Lung microvascular endothelial cell (primary cell): ENCODE results near the gene COL20A1. TPM values are rescaled to one million over a fixed set of nuclear protein-coding genes. Genes with fewer than 3 reads are reported as not detected.

Experiments used
- DNase-seq, 2 donors: peaks; one replicate each; pipeline versions ENCODE4 v3.0.0 to v3.0.0-alpha.2; 2010; ENCODE audit warnings: low read depth in 2 of 2
- total RNA-seq: library from RNA; depleted of rRNA; stranded (reverse); fragments of >200 nt; gene quantifications from 2 replicates; pipeline ENCODE4 v1.2.1, GENCODE V29; 2014

COL20A1 gene
- total RNA-seq, 1 donor from 2014 or later, result 0.20 TPM

- DNase-seq, result no peak
Observed at GRCh38 chr20:63307538-63308217, 14.7 kb downstream of the COL20A1 start.

GRCh38 chr20:63308218-63308911, 15.4 kb downstream of the COL20A1 start:
- no peak for DNase-seq

GRCh38 chr20:63309261-63310071, 16.5 kb downstream of the COL20A1 start:
- peak; percentile 41 to 70 for DNase-seq

- no peak for DNase-seq
Observed at GRCh38 chr20:63310265-63310991, 17.4 kb downstream of the COL20A1 start.

- no peak for DNase-seq
Observed at GRCh38 chr20:63311186-63311832, 18.3 kb downstream of the COL20A1 start.

- no peak for DNase-seq
Observed at GRCh38 chr20:63311833-63312243, 18.9 kb downstream of the COL20A1 start.

GRCh38 chr20:63312273-63312672, 19.3 kb downstream of the COL20A1 start:
- no peak for DNase-seq

GRCh38 chr20:63312690-63313348, 19.8 kb downstream of the COL20A1 start:
- DNase-seq, result no peak

GRCh38 chr20:63313349-63314014, 20.5 kb downstream of the COL20A1 start:
- no peak for DNase-seq

GRCh38 chr20:63314015-63314471, 21.1 kb downstream of the COL20A1 start:
- DNase-seq, result no peak

GRCh38 chr20:63314566-63315239, 21.7 kb downstream of the COL20A1 start:
- DNase-seq, result no peak

- no peak for DNase-seq
Observed at GRCh38 chr20:63315240-63315689, 22.3 kb downstream of the COL20A1 start.

GRCh38 chr20:63315731-63316491, 22.9 kb downstream of the COL20A1 start:
- no peak for DNase-seq

- DNase-seq, result no peak
Observed at GRCh38 chr20:63316502-63316921, 23.5 kb downstream of the COL20A1 start.

- DNase-seq, result no peak
Observed at GRCh38 chr20:63317061-63317460, 24.1 kb downstream of the COL20A1 start.

- DNase-seq, result no peak
Observed at GRCh38 chr20:63317601-63318291, 24.8 kb downstream of the COL20A1 start.

GRCh38 chr20:63318391-63319163, 25.6 kb downstream of the COL20A1 start:
- DNase-seq, result no peak
